Pericardium fibroblast (primary cell): ENCODE measurements around the gene RANBP9. TPM values are rescaled to one million over a fixed set of nuclear protein-coding genes. Genes with fewer than 3 reads are reported as not detected.

ENCODE experiments used
- total RNA-seq: library from RNA; depleted of rRNA; stranded (reverse); fragments of >200 nt; gene quantifications from 2 replicates; pipeline ENCODE4 v1.2.3, GENCODE V29; 2015

Gene RANBP9
- 25.1 and 30.8 TPM in 2 replicates for total RNA-seq

DNA sequence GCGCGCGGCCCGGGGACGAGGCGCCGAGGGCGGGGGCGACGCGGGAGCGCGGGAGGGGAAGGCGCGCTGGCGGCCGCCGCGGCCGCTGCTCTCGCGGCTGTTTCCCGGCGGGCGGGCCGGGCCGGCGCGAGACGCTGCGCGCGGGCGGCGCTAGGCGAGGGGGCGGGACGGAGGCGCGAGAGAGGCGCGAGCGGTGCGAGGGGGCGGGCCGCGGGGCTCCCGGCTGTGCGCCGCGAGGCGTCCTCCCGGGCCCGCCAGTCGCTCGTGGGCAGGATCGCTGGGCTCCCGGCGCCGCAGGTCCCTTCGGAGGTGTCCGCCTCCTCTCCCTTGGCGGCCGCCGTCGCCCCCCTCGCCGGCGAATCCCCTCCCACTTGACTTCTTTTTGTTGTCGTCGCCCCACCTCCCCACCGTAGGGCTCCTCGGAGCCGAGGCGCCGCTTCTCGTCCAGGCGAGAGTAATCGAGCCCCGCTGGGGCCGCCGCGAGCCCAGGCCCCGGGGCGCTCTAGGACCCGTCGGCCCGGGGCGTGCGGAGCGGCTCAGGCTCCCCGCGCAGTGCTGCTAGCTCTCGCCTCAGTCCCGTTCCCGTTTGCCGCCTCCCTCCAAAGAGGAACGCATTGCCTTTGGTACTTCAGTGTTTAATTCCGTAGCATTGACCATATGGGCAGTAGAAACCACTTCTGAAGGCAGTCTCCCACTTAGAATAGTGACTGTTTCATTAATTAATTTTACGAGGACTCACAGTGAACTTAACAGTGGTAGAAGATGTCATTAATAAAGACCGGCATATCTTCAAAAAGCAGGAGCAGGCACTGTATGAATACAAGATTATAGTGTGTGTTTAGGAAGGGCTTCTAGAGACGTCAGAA lies at the start of gene RANBP9:
TSS of gene RANBP9 (minus strand) at position 103 of the 866 bp plus-strand sequence. CDS start 330 bp downstream, outside the sequence.

DNA sequence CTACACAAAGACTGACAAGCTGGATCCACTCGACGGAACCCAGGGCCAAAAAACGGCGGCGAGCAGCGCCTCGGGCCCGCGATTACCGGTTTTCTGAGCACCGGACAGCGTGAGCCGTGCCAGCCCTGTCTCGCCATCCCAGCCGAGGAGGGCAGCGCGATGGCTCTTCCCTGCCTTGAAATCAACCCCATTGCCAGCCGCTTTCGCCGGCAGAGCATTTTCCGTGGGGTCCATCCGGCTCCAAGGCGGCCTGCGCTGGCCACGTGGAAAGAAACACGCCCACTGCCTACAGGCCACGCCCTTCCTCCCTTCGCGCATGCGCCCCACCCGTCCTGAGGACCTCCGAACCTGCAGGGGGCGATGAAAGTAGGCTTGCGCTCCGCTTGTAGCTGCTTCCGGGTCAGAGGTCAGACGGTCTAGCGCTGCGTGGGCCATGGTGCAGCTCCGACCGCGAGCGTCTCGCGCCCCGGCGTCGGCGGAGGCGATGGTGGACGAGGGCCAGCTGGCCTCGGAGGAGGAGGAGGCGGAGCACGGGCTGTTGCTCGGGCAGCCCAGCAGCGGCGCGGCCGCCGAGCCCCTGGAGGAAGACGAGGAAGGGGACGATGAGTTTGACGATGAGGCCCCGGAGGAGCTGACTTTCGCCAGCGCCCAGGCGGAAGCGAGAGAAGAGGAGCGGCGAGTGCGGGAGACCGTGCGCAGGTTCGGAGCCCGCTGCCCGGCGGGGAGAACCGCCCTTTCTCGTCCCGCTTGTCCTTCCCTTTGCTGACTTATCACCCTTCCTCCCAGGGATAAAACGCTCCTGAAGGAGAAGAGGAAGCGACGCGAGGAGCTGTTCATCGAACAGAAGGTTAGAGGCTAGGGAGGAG lies 96.5 kb downstream of the RANBP9 start, which contains the start of gene NOL7:
TSS of gene NOL7 (plus strand) at position 410 of the 866 bp plus-strand sequence. CDS start at position 434, 24 bp downstream.

DNA sequence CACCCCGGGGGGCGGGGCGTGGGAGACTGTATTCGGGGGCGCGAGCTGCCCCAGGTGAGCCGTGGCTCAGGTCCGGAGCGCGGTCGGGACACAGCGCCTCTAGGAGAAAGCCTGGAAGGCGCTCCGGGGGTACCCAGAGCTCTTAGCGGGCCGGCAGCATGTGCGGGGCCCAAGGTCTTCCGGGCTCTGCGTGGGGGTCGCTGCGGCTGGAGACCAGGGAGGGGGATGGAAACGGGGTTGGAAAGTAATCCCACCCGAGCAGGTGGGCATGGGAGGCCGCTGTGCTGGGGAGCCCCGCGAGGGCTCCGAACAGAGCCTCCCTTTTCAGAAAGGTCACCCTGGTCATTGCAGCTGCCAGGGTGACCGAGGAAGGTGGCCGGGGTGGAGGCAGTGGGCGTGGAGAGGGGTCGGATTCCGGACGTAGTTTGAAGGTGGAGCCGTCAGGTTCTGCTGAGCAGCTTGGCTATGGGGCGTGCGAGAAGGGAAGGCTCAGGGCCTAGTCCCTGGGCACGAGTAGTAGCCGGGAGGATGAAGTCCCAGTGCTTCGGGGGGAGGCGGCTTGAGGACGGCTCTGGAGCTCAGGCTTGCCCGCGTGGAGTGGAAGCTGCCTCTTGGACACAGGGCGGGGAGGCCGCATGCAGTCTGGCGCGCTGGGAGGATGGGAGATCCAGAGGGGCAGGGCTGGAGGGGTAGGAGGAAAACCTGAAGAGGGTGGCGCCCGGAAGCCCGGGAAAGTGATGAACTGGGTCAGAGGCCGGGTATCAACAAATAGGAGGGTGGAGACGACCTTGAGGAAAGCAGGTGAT lies 136.9 kb downstream of the RANBP9 start, which contains the start of gene SIRT5:
TSS of gene SIRT5 (plus strand) at position 31 of the 806 bp plus-strand sequence. CDS start 9,510 bp downstream, outside the sequence.

Other genes starting within 250 kb of the RANBP9 start
- gene GFOD1, start 224.2 kb downstream of the RANBP9 start, total RNA-seq = 5.7 and 24.2 TPM in 2 replicates
- gene SIRT5, start 137.2 kb downstream of the RANBP9 start, total RNA-seq = 5.3 and 7.4 TPM in 2 replicates
- gene NOL7, start 96.5 kb downstream of the RANBP9 start, total RNA-seq = 78.1 and 78.3 TPM in 2 replicates
- gene MCUR1, start 102.7 kb upstream of the RANBP9 start, total RNA-seq = 7.8 and 11.9 TPM in 2 replicates
- gene RNF182, start 213.1 kb upstream of the RANBP9 start, total RNA-seq = 0.70 and 5.3 TPM in 2 replicates